ENCODE results near the gene RIC8B.

- no peak for TF ChIP-seq FOXK2 (IDR thresholded peaks at IDR 0.05)
- TF ChIP-seq FOXA1 (IDR thresholded peaks at IDR 0.05), result no peak
- no peak for TF ChIP-seq HDGF (IDR thresholded peaks at IDR 0.05; ENCODE audit: borderline replicate concordance)
- no peak for TF ChIP-seq FOXM1 (IDR thresholded peaks at IDR 0.05; ENCODE audit: borderline replicate concordance)
- no peak for TF ChIP-seq L3MBTL2 (conservative IDR thresholded peaks at IDR 0.05)
- no peak for TF ChIP-seq BHLHE40 (IDR thresholded peaks at IDR 0.05; ENCODE audit: borderline replicate concordance)
- no peak for TF ChIP-seq PKNOX1 (IDR thresholded peaks at IDR 0.05)
- no peak for TF ChIP-seq TARDBP (IDR thresholded peaks at IDR 0.05)
- no peak for TF ChIP-seq SP1 (IDR thresholded peaks at IDR 0.05)
- no peak for TF ChIP-seq NFRKB (IDR thresholded peaks at IDR 0.05)
- TF ChIP-seq CTBP1 (IDR thresholded peaks at IDR 0.05; ENCODE audit: borderline replicate concordance), result no peak
- no peak for TF ChIP-seq SUZ12 (IDR thresholded peaks at IDR 0.05)
Observed at GRCh38 chr12:106733660-106734059, 40.8 kb upstream of the RIC8B start.

All from HEK293T (cell line).